H1 (cell line): ENCODE measurements around the gene LHFPL3. TPM values are rescaled to one million over a fixed set of nuclear protein-coding genes. Genes with fewer than 3 reads are reported as not detected.

Experiments used
- ATF2 ChIP-seq: IDR thresholded peaks from 2 replicates; pipeline ENCODE4 v1.6.1; 2012; ENCODE audit warnings: low read length, inconsistent platforms
- BACH1 ChIP-seq: IDR thresholded peaks from 2 replicates; pipeline ENCODE4 v1.6.1; 2012; ENCODE audit warnings: low read length, improper control_type of control experiment
- CHD2 ChIP-seq: IDR thresholded peaks from 2 replicates; pipeline ENCODE4 v1.6.1; 2012; ENCODE audit warnings: low read length, improper control_type of control experiment
- CHD7 ChIP-seq: fragments of 300-600 bp; sonication (generic); IDR thresholded peaks from 2 replicates; pipeline ENCODE4 v1.7.1; 2012; ENCODE audit warnings: low read length, moderate library complexity, mild to moderate bottlenecking, inconsistent platforms; ENCODE audit not compliant: insufficient replicate concordance
- FOSL1 ChIP-seq: IDR thresholded peaks from 2 replicates; pipeline ENCODE4 v1.6.1; 2011; ENCODE audit warnings: mild to moderate bottlenecking, low read depth, low read length, moderate library complexity; ENCODE audit not compliant: insufficient read depth
- KDM5A ChIP-seq: fragments of 200-600 bp; IDR thresholded peaks from 2 replicates; pipeline ENCODE4 v1.7.1; 2012; ENCODE audit warnings: mild to moderate bottlenecking, low read length, inconsistent platforms, mixed read lengths
- MAFK ChIP-seq: IDR thresholded peaks from 2 replicates; pipeline ENCODE4 v1.6.1; 2012; ENCODE audit warnings: low read depth, mild to moderate bottlenecking, improper control_type of control experiment, low read length
- RFX5 ChIP-seq: IDR thresholded peaks from 2 replicates; pipeline ENCODE4 v1.6.1; 2011; ENCODE audit warnings: low read depth, low read length, improper control_type of control experiment, borderline replicate concordance
- TAF7 ChIP-seq: optimal IDR thresholded peaks from 2 replicates; pipeline ENCODE3; 2011; ENCODE audit warnings: low read depth, mild to moderate bottlenecking, inconsistent platforms, low read length, moderate library complexity, borderline replicate concordance
- polyA plus RNA-seq, 7 experiments: library from polyadenylated mRNA; depleted of rRNA in 3 of 7; stranded (reverse) in 5 of 7; unstranded in 2 of 7; fragments of >200 nt in 5 of 7; fragments of 200-250 nt in 2 of 7; gene quantifications; 1 replicate in 5 of 7; 2 replicates in 1 of 7; 4 replicates in 1 of 7; pipeline versions ENCODE4 v1.2.1 to v1.2.3, GENCODE V29; 2011 to 2013; ENCODE audit warnings: missing spikeins in 2 of 7, mixed read lengths in 2 of 7
- total RNA-seq: library from RNA; stranded (reverse); fragmentation: NEBNext Ultra II Directional; extraction: Animal tissue kit (Norgen Biotek cat#: 25700); gene quantifications from 2 replicates; pipeline ENCODE4 v1.2.1, GENCODE V29; 2021

The LHFPL3 gene
- total and polyA plus RNA-seq, 2 of the 8 experiments (the other 6 are each of a cell fraction or from before 2014, with no cell fraction given), result 0.24 to 0.50 TPM

GRCh38 chr7:104950754-104951153 is 622.4 kb downstream of the LHFPL3 start (continued):
- no peak for TF ChIP-seq CHD7
- no peak for TF ChIP-seq MAFK
- TF ChIP-seq KDM5A, result no peak
- no peak for TF ChIP-seq FOSL1
- no peak for TF ChIP-seq TAF7
- TF ChIP-seq BACH1, result no peak
- TF ChIP-seq ATF2, result no peak
- no peak for TF ChIP-seq RFX5
- TF ChIP-seq CHD2, result no peak
